ENCODE measurements around the gene NUP37.

The NUP37 gene

GRCh38 chr12:102026728-102027127 is 93.2 kb downstream of the NUP37 start:
- DNase-seq (ENCODE audit: low spot score): no peak

DNA sequence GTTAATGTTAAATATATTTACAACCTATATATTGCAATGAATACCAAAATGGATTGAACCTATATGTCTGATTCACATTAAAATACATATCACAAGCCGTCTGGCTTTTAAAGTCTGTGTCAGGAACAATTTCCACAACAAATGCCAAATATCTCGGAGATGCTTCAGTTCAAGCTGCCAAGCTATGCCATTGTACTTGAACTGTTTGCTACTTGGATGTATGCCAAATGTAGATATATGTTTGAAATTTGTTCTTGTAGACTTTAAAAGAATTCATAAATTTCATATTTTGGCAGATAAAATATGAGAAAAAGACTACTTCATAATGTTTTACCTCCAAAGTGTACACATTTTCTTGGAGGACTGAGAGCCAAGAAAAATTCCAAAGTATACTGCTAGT is 95.1 kb downstream of the NUP37 start:
- no peak for DNase-seq (ENCODE audit: low spot score)

DNA sequence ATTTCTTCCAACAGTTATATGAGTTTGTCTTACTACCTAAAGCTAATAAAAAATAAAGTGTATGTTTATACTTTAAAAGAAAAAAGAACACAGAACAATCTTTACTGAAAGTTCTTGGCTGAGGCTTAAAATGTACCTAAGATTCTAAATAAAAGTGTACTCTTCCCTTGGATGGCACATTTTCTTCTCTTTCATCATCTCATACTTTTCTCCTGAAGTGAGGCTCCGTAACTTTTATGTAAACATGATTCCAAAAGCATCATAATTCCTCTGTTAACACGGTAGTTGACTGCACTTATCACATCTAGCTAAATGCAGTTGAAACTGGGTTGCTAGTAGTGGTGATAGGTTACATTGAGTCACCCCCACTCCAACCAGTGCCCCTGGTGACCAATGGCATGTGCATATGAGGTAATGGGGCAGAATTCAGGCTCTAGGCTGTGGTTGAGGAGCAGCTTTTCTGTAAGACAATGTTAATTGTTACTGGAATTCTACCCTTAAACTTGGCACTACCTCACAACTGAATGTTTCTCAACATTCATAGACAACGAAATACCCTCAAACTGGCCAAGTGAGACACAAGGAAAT is 96.5 kb downstream of the NUP37 start:
- DNase-seq (ENCODE audit: low spot score): no peak
